Measurements from ENCODE around the gene RABGAP1. TPM values are rescaled to one million over a fixed set of nuclear protein-coding genes. Genes with fewer than 3 reads are reported as not detected.

RABGAP1 gene
- total RNA-seq, 3 donors from 2014 or later (not counting 1 experiment from before 2014, with no cell fraction given) = 37.4 to 49.2 (median 43.0) TPM

- no peak overlapping the region for H3K27ac Mint-ChIP-seq
- no peaks in the 10 kb centered on the region for H3K4me1 Mint-ChIP-seq
- TF ChIP-seq CTCF (IDR thresholded peaks at IDR 0.05) = no peak
- H3K36me3 Mint-ChIP-seq = no peaks in the 10 kb centered on the region
- H3K36me3 ChIP-seq (ENCODE audit: control insufficient read depth, insufficient read depth, low read length) = peaks cover 18% of the 10 kb centered on the region
- no peaks in the 10 kb centered on the region for H3K9me3 Mint-ChIP-seq
- H3K4me1 ChIP-seq (ENCODE audit: control insufficient read depth, insufficient read depth, low read length) = no peaks in the 10 kb centered on the region
- no peak for DNase-seq
- H3K27me3 ChIP-seq (ENCODE audit: control insufficient read depth, insufficient read depth, low read length) = no peaks in the 10 kb centered on the region
- 85% methylated on average over 5 of the region's 5 CpGs for WGBS (ENCODE audit: insufficient coverage)
- ATAC-seq = no peak
- no peaks in the 10 kb centered on the region for H3K9me3 ChIP-seq (ENCODE audit: control insufficient read depth, insufficient read depth, low read length)
- intact Hi-C loops (cut with micrococcal nuclease) = no loop called here
- no peak overlapping the region for H3K4me3 Mint-ChIP-seq
- no peak overlapping the region for H3K27ac ChIP-seq (ENCODE audit: low read length)
- H3K4me3 ChIP-seq (ENCODE audit: low read length) = no peak overlapping the region
- no peaks in the 10 kb centered on the region for H3K27me3 Mint-ChIP-seq (ENCODE audit: low read depth in 2 of 2)
These were observed 66.4 kb downstream of the RABGAP1 start for GRCh38 chr9:123007269-123007668.

DNA sequence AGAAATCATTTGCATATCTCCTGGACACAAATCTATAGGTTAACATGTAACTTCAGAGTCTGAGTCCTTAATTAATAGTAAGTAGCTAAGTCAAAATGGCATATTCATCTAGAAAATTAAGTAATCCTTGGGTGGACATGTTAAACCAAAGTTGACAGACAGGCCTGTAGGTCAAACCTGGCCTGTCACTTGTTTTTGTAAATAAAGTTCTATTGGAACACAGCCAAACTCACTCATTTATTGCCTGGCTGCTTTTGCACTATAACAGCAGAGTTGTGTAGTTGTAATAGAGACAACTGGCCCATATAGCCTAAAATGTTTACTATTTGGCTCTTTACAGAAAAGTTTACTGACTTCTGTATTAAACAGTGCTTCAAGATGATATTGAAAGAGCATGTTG, 68.1 kb downstream of the RABGAP1 start:
- intact Hi-C loops (cut with micrococcal nuclease) = no loop called here
- Histone ChIP-seq H3K4me3 (ENCODE audit: low read length) (no peak overlapping the region), H3K4me1 (ENCODE audit: control insufficient read depth, insufficient read depth, low read length) (no peaks in the 10 kb centered on the region), H3K36me3 (ENCODE audit: control insufficient read depth, insufficient read depth, low read length) (peaks cover 22% of the 10 kb centered on the region), H3K27ac (ENCODE audit: low read length) (no peak overlapping the region), H3K9me3 (ENCODE audit: control insufficient read depth, insufficient read depth, low read length) (no peaks in the 10 kb centered on the region), H3K27me3 (ENCODE audit: control insufficient read depth, insufficient read depth, low read length) (no peaks in the 10 kb centered on the region)
- ATAC-seq (no peak), DNase-seq (no peak)
- Mint-ChIP-seq H3K27ac (no peak overlapping the region), H3K9me3 (no peaks in the 10 kb centered on the region), H3K4me3 (no peak overlapping the region), H3K27me3 (ENCODE audit: low read depth in 2 of 2) (no peaks in the 10 kb centered on the region), H3K36me3 (no peaks in the 10 kb centered on the region), H3K4me1 (no peaks in the 10 kb centered on the region)
- no peak for TF ChIP-seq CTCF (IDR thresholded peaks at IDR 0.05)

DNA sequence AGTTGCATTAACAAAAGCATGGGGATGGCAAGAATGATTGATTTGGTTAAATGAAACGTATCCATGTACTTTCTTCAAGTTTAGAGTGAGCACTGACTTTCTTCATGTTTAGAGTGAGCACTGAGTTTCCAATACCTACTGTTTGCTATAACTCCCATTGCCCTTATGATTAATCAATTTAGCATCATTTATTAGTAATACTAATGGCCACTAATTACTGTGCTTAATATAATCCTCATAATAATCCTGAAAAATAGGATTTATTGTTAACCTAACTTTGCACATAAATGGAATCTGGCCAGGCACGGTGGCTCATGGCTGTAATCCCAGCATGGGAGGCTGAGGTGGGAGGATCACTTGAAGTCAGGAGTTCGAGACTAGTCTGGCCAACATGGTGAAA, 70.6 kb downstream of the RABGAP1 start:
- H3K4me3 ChIP-seq (ENCODE audit: low read length) = no peak overlapping the region
- H3K9me3 ChIP-seq (ENCODE audit: control insufficient read depth, insufficient read depth, low read length) = no peaks in the 10 kb centered on the region
- DNase-seq = no peak
- TF ChIP-seq CTCF (IDR thresholded peaks at IDR 0.05) = no peak
- H3K4me1 ChIP-seq (ENCODE audit: control insufficient read depth, insufficient read depth, low read length) = no peaks in the 10 kb centered on the region
- Mint-ChIP-seq H3K36me3 (no peaks in the 10 kb centered on the region), H3K4me3 (no peak overlapping the region), H3K27me3 (ENCODE audit: low read depth in 2 of 2) (no peaks in the 10 kb centered on the region), H3K27ac (no peak overlapping the region), H3K9me3 (no peaks in the 10 kb centered on the region), H3K4me1 (no peaks in the 10 kb centered on the region)
- ATAC-seq = no peak
- H3K27ac ChIP-seq (ENCODE audit: low read length) = no peak overlapping the region
- WGBS (ENCODE audit: insufficient coverage) = 89% methylated on average over 3 of the region's 3 CpGs
- no peaks in the 10 kb centered on the region for H3K27me3 ChIP-seq (ENCODE audit: control insufficient read depth, insufficient read depth, low read length)
- intact Hi-C loops (cut with micrococcal nuclease) = no loop called here
- H3K36me3 ChIP-seq (ENCODE audit: control insufficient read depth, insufficient read depth, low read length) = peaks cover 36% of the 10 kb centered on the region

- H3K4me3 ChIP-seq (ENCODE audit: low read length) = no peak overlapping the region
- no peak overlapping the region for H3K27ac ChIP-seq (ENCODE audit: low read length)
- H3K36me3 ChIP-seq (ENCODE audit: control insufficient read depth, insufficient read depth, low read length) = peaks cover 40% of the 10 kb centered on the region
- Mint-ChIP-seq H3K4me3 (no peak overlapping the region), H3K9me3 (no peaks in the 10 kb centered on the region), H3K27me3 (ENCODE audit: low read depth in 2 of 2) (no peaks in the 10 kb centered on the region), H3K27ac (no peak overlapping the region), H3K36me3 (no peaks in the 10 kb centered on the region), H3K4me1 (no peaks in the 10 kb centered on the region)
- no peak for DNase-seq
- H3K27me3 ChIP-seq (ENCODE audit: control insufficient read depth, insufficient read depth, low read length) = no peaks in the 10 kb centered on the region
- TF ChIP-seq CTCF (IDR thresholded peaks at IDR 0.05) = no peak
- intact Hi-C loops (cut with micrococcal nuclease) = no loop called here
- 100% methylated on average over 1 of the region's 3 CpGs for WGBS (ENCODE audit: insufficient coverage)
- H3K4me1 ChIP-seq (ENCODE audit: control insufficient read depth, insufficient read depth, low read length) = no peaks in the 10 kb centered on the region
- no peaks in the 10 kb centered on the region for H3K9me3 ChIP-seq (ENCODE audit: control insufficient read depth, insufficient read depth, low read length)
- no peak for ATAC-seq
These were observed 71.2 kb downstream of the RABGAP1 start for GRCh38 chr9:123011878-123012528.
